ENCODE data around the gene ABR. TPM values are rescaled to one million over a fixed set of nuclear protein-coding genes. Genes with fewer than 3 reads are reported as not detected.

ABR gene
- total RNA-seq, 1 donor = 156 TPM

GRCh38 chr17:1120596-1121441 lies 59.0 kb downstream of the ABR start:
- Histone ChIP-seq H4K20me1 (ENCODE audit: insufficient read depth, low read length) (peaks cover 6% of the 10 kb centered on the region), H3K36me3 (ENCODE audit: insufficient read depth, low read length) (no peaks in the 10 kb centered on the region), H2AFZ (ENCODE audit: low read length) (no peak overlapping the region), H3K4me1 (ENCODE audit: insufficient read depth, low read length) (no peaks in the 10 kb centered on the region), H3K79me2 (ENCODE audit: insufficient read depth, low read length) (no peaks in the 10 kb centered on the region), H3K27ac (ENCODE audit: low read depth, low read length) (no peak overlapping the region), H3K9me3 (ENCODE audit: low read depth, low read length) (no peaks in the 10 kb centered on the region), H3K4me3 (ENCODE audit: insufficient read depth, low read length) (no peak overlapping the region), H3K4me2 (ENCODE audit: insufficient read depth, low read length) (no peak overlapping the region), H3K27me3 (ENCODE audit: insufficient read depth, low read length) (no peaks in the 10 kb centered on the region)
- peak; percentile 44 for DNase-seq (ENCODE audit: insufficient read length, low spot score, missing footprints)
- TF ChIP-seq, protein P1, sequence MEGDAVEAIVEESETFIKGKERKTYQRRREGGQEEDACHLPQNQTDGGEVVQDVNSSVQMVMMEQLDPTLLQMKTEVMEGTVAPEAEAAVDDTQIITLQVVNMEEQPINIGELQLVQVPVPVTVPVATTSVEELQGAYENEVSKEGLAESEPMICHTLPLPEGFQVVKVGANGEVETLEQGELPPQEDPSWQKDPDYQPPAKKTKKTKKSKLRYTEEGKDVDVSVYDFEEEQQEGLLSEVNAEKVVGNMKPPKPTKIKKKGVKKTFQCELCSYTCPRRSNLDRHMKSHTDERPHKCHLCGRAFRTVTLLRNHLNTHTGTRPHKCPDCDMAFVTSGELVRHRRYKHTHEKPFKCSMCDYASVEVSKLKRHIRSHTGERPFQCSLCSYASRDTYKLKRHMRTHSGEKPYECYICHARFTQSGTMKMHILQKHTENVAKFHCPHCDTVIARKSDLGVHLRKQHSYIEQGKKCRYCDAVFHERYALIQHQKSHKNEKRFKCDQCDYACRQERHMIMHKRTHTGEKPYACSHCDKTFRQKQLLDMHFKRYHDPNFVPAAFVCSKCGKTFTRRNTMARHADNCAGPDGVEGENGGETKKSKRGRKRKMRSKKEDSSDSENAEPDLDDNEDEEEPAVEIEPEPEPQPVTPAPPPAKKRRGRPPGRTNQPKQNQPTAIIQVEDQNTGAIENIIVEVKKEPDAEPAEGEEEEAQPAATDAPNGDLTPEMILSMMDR (IDR thresholded peaks at IDR 0.05; ENCODE audit: extremely low read depth, low read depth, low read length) = no peak

DNA sequence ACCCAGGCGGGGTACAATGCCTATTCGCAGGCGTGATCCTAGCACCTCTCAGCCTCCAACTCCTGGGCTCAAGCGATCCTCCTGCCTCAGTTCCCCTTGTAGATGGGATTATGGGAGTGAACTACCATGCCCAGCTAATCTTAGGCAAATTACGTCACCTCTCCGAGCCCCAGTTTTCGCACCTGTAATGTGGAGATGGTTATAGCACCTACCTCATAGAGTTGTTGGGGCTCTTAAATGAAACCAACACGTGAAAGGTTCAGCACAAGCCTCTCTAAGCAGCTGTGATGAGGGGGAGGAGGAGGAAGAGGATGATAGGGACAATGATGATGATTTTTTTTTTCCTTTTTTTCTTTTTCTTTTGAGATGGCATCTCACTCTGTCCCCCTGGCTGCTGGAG lies 59.9 kb downstream of the ABR start:
- Histone ChIP-seq H3K27ac (ENCODE audit: low read depth, low read length) (no peak overlapping the region), H3K4me3 (ENCODE audit: insufficient read depth, low read length) (no peak overlapping the region), H3K9me3 (ENCODE audit: low read depth, low read length) (no peaks in the 10 kb centered on the region), H2AFZ (ENCODE audit: low read length) (no peak overlapping the region), H3K4me1 (ENCODE audit: insufficient read depth, low read length) (peaks cover 6% of the 10 kb centered on the region), H3K27me3 (ENCODE audit: insufficient read depth, low read length) (no peaks in the 10 kb centered on the region), H3K36me3 (ENCODE audit: insufficient read depth, low read length) (no peaks in the 10 kb centered on the region), H3K4me2 (ENCODE audit: insufficient read depth, low read length) (no peak overlapping the region), H3K79me2 (ENCODE audit: insufficient read depth, low read length) (no peaks in the 10 kb centered on the region), H4K20me1 (ENCODE audit: insufficient read depth, low read length) (peaks cover 8% of the 10 kb centered on the region)
- no peak for DNase-seq (ENCODE audit: insufficient read length, low spot score, missing footprints)
- TF ChIP-seq, protein P1 (IDR thresholded peaks at IDR 0.05; ENCODE audit: extremely low read depth, low read depth, low read length) = no peak

- TF ChIP-seq, protein P1 (IDR thresholded peaks at IDR 0.05; ENCODE audit: extremely low read depth, low read depth, low read length) = no peak
- H3K27me3 ChIP-seq (ENCODE audit: insufficient read depth, low read length) = no peaks in the 10 kb centered on the region
- H3K9me3 ChIP-seq (ENCODE audit: low read depth, low read length) = no peaks in the 10 kb centered on the region
- H3K79me2 ChIP-seq (ENCODE audit: insufficient read depth, low read length) = no peaks in the 10 kb centered on the region
- H4K20me1 ChIP-seq (ENCODE audit: insufficient read depth, low read length) = peaks cover 3% of the 10 kb centered on the region
- no peak overlapping the region for H3K4me3 ChIP-seq (ENCODE audit: insufficient read depth, low read length)
- H3K36me3 ChIP-seq (ENCODE audit: insufficient read depth, low read length) = no peaks in the 10 kb centered on the region
- peaks cover 13% of the 10 kb centered on the region for H3K4me1 ChIP-seq (ENCODE audit: insufficient read depth, low read length)
- no peak overlapping the region for H2AFZ ChIP-seq (ENCODE audit: low read length)
- no peak for DNase-seq (ENCODE audit: insufficient read length, low spot score, missing footprints)
- H3K27ac ChIP-seq (ENCODE audit: low read depth, low read length) = no peak overlapping the region
- no peak overlapping the region for H3K4me2 ChIP-seq (ENCODE audit: insufficient read depth, low read length)
Observed at GRCh38 chr17:1116602-1117001, 63.2 kb downstream of the ABR start.

DNA sequence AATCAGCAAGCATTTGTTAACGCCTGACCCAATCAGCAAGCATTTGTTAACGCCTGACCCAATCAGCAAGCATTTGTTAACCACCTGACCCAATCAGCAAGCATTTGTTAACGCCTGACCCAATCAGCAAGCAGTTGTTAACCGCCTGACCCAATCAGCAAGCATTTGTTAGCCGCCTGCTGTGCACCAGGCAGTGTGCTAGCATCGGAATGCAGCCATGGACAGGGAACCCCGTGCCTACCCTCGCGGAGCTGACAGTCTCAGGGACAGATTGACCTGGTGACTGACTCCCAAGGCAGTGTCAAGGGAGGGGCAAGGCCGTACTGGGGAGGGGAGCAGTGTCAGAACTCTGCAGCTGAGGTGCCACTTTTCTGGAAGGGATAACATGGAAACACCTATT lies 66.9 kb downstream of the ABR start:
- H3K4me2 ChIP-seq (ENCODE audit: insufficient read depth, low read length) = no peak overlapping the region
- H3K79me2 ChIP-seq (ENCODE audit: insufficient read depth, low read length) = peaks cover 10% of the 10 kb centered on the region
- peaks cover 38% of the 10 kb centered on the region for H3K4me1 ChIP-seq (ENCODE audit: insufficient read depth, low read length)
- H3K4me3 ChIP-seq (ENCODE audit: insufficient read depth, low read length) = no peak overlapping the region
- peaks cover 4% of the 10 kb centered on the region for H4K20me1 ChIP-seq (ENCODE audit: insufficient read depth, low read length)
- TF ChIP-seq, protein P1 (IDR thresholded peaks at IDR 0.05; ENCODE audit: extremely low read depth, low read depth, low read length) = no peak
- no peaks in the 10 kb centered on the region for H3K36me3 ChIP-seq (ENCODE audit: insufficient read depth, low read length)
- no peaks in the 10 kb centered on the region for H3K27me3 ChIP-seq (ENCODE audit: insufficient read depth, low read length)
- no peaks in the 10 kb centered on the region for H3K9me3 ChIP-seq (ENCODE audit: low read depth, low read length)
- H2AFZ ChIP-seq (ENCODE audit: low read length) = no peak overlapping the region
- peak; percentile 45 for DNase-seq (ENCODE audit: insufficient read length, low spot score, missing footprints)
- H3K27ac ChIP-seq (ENCODE audit: low read depth, low read length) = no peak overlapping the region
